HS-5 (cell line): Measurements from ENCODE around the gene SGPP1.
A peak's percentile ranks its signal among the peaks of the same experiment; 100 is the strongest.
"Not testable (repeated sequence)": the region's sequence is repeated elsewhere in the genome, so short reads cannot be mapped to it uniquely, and the experiment has no call there.

Experiments used
- DNase-seq: peaks from one replicate; pipeline ENCODE4 v3.0.0-alpha.2; 2012; ENCODE audit warnings: low read depth

SGPP1 gene

GRCh38 chr14:63673886-63674497 lies 53.9 kb downstream of the SGPP1 start:
- no peak for DNase-seq

GRCh38 chr14:63673255-63673654 lies 54.6 kb downstream of the SGPP1 start:
- no peak for DNase-seq

DNA sequence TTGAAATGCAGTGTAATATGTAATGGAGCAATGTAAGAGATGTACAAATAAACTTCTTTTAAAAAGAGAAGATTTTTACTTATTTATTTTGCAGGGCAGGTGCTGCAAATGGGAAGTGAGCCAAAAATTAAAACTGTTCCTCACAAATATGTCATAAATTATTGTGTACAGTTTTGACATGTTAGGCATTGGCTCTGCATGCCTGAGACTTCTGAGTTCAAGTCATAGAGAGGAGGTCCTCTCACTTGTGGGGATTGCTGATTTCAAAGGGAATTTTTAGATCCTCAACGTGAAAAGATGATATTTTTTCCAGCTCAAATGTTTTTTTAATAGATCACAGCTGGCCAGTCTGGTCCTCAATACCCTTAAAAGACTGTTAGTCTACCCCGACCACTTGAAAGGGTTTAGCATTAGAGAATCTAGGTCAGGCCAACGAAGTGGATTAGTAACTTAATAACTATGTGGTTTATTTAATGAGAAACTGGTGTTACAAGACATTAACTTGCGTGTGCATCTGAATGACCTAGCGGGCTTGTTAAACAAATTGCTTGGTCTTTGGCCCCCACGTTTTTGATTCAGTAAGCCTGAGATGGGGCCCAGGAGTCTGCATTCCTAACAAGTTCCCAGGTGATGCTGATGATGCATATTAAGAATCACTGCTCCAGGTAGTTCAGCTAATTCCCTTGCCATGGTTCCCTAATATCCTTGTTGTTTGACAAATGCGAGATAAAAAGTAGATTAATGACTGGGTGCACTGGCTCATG lies 55.3 kb downstream of the SGPP1 start:
- DNase-seq, result no peak

GRCh38 chr14:63671987-63672386 lies 55.9 kb downstream of the SGPP1 start:
- no peak for DNase-seq

DNA sequence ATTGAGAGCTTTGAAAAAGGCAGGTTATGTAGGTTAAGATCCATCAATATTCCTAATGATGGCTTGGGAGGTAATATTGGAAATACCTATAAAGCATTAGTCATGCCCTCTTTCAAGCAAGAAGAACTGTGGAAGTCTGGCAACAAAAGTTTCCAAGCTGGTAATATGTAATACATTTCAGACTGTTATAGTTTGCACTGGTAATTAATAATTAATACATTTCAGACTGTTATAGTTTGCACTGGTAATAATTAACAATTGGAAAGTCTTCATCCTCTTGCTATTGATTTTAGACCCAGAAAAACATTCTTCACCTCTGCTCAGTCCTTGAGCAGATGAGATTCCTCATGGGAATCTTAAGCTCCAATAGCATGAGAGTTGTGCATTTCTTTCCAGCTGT lies 57.2 kb downstream of the SGPP1 start:
- DNase-seq, result no peak

- no peak for DNase-seq
Observed at GRCh38 chr14:63666335-63666734, 61.5 kb downstream of the SGPP1 start.

DNA sequence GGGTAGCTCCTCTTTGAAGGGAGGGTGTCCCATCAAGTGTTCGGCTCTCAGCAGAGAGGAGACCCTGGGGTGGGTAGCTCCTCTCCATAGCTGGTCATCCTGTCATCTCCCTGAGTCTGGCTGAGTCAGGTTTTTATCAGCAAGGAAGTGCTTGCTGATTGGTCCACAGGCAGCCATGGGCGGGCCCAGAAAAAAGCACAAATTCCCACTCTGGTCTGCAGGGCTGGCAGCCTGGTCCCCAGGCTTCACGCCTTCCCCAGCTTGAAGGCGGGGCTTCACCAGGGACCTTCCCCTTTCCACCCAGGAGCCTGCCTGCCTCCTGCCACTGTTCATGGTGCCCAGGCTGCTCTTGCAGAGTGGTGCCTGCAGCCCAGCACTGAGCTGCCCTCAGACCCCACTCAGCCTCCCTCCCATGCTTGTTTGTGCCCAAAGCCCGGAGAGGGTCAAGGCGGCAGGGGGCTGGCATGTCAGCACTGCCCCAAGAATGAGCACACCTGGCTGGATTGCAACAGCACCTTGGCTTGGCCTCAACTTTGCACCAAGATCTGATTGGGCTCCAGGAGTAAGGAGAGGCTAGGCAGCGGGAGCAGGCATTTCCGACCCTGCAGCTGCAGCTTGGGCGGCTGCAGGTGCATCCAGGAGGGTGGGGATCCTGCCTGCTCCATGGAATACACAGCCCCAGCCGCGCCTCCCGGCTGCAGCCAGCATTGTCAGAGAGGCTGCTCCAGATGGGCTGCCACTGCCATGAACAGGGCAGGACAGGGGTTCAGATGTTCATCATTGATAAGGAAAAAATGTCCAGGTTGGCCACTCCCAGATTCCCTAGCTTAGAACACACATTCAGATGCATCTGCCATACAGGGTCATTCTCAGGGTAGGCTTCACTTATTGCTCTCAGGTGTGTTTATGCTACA lies 64.2 kb downstream of the SGPP1 start:
- DNase-seq, result no peak

GRCh38 chr14:63662776-63663175 lies 65.1 kb downstream of the SGPP1 start:
- no peak for DNase-seq

GRCh38 chr14:63661881-63662280 lies 66.0 kb downstream of the SGPP1 start:
- not testable (repeated sequence) for DNase-seq

- DNase-seq, result no peak
Observed at GRCh38 chr14:63659726-63660125, 68.1 kb downstream of the SGPP1 start.

GRCh38 chr14:63656194-63656593 lies 71.7 kb downstream of the SGPP1 start:
- no peak for DNase-seq

- no peak for DNase-seq
Observed at GRCh38 chr14:63654936-63655335, 72.9 kb downstream of the SGPP1 start.

GRCh38 chr14:63654346-63654745 lies 73.5 kb downstream of the SGPP1 start:
- peak; percentile 40 for DNase-seq

DNA sequence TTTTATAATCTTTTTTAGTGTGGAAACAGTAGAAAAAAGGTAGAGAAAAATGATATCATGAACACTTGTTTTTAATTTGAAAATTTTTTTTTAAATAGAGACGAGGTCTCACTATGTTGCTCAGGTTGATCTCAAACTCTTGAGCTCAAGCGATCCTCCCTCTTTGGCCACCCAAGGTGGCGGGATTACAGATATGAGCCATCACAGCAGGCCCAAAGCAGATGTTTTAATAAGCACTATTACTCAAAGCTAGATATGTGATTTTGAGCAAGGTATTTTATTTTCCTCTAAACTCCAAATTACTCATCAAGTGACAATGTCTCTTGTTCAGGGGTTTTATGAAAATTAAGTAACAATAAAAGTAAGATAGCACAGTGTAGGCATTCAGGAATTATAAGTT lies 75.5 kb downstream of the SGPP1 start:
- DNase-seq, result no peak

DNA sequence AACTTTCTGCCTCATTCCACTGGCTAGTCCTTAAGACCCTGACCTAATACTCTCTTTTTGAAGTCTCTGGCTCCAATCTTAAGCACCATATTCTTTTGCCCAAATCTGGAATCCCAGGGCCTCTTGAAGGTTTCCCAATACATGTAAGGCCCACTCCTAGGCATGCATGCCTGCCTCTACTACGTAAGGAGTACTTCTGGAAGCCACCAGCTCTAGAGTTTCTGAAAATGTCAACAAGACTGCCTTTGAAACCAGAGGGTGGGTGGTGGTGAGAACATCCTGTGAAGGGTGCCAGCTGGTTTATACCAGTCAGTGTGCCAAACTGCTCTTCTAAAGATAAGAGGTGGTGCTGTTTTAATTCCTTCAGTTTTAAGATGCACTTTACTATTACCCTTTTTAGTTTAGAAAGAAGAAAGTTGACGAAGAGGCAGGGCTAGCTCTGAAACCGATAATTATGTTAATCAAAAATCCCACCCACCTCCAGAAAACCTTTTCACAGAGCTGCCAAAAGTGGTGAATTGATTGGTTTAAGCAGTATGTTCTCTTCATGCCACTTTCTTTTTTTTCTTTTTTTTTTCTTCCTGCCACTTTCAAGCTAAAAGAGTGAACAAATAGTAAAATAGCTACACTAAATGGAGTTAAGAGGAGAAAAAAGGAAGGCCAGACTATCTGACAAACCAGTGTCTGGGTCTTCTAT lies 77.5 kb downstream of the SGPP1 start:
- DNase-seq, result no peak

GRCh38 chr14:63647696-63648410 lies 80.0 kb downstream of the SGPP1 start:
- DNase-seq, result no peak

- no peak for DNase-seq
Observed at GRCh38 chr14:63644741-63645140, 83.1 kb downstream of the SGPP1 start.

DNA sequence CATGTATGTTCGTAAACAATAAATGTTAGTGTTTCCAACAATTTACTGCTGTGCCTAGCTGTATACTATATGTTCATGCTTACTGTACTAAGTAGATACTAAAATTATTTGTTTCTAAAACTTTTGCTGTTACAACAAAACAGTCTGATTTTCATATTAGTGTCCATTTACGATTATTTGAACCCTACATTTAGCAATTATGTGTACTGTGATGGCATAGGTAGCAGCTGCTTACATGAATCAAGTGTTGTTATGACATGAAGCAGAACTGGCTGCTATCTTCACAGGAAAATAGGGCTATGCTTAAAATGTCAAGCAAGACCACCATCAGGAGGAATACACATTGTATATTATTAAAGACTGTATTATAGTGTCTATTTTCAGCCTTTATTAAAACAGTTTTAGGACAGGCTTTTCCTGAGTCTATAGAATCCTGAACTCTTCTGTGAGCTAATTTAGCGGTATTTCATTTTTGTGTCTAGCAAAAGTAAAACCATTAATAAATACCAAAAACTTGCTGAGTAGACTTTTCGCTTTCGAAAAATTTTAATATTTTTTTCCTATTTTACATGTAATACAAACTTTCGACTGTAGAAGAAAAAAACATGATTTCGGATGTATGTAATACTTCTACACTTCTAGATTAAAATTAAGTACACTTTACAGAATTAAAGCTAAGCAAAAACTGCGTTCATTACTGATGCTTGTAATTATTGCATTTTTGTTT lies 85.0 kb downstream of the SGPP1 start:
- no peak for DNase-seq

DNA sequence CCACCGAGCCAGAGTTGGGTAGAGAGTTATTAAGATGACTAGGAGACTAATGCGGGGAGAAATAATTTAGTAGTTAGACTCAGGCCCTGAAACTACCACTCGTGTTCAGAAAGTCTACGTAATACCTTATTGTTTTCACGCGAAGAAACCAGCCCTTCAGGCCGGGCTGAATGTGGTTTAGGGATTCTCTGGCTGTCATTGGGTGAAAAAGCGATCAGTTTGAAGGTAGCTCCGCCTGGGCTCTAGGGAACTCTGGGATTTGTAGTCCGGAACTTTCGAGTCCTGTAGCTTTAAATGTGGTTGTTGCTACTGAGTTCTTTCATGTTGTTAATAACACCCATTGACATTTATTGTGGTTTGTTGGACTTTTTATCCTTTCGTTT lies 85.6 kb downstream of the SGPP1 start:
- peak; percentile 86 for DNase-seq

GRCh38 chr14:63641473-63642228 lies 86.2 kb downstream of the SGPP1 start, which contains the start of gene WDR89:
Gene WDR89 (minus strand): TSS chr14:63641871. CDS start chr14:63599942, 41,929 bp downstream.
- peak; percentile 97 for DNase-seq
